Heart left ventricle (tissue), 16 donors: ENCODE results near the gene RBMS2. TPM values are rescaled to one million over a fixed set of nuclear protein-coding genes. Genes with fewer than 3 reads are reported as not detected.
A peak's percentile ranks its signal among the peaks of the same experiment; 100 is the strongest.

Experiments used
- ATAC-seq, 4 donors: fragments of 200-7000 bp; cut with Tn5 transposase; one replicate each; pipeline ENCODE4 v1.9.1; 2020 to 2022; ENCODE audit warnings: moderate library complexity in 4 of 4, mild to moderate bottlenecking in 3 of 4, moderate number of reproducible peaks in 1 of 4
- DNase-seq, 5 donors: peaks; one replicate each; pipeline ENCODE4 v3.0.0-alpha.2; 2020
- H3K27ac ChIP-seq, 12 donors: fragments of 200-600 bp; sonication (generic) in 4 of 12; one replicate each; pipeline versions ENCODE4 v1.5.0 to v1.8.0; 2016 to 2022; ENCODE audit warnings: mild to moderate bottlenecking in 2 of 12
- H3K27me3 ChIP-seq, 9 donors: fragments of 200-600 bp; sonication (generic) in 2 of 9; one replicate each; pipeline versions ENCODE4 v1.5.1 to v1.8.0; 2016 to 2022; ENCODE audit warnings: mild to moderate bottlenecking in 3 of 9
- H3K36me3 ChIP-seq, 9 donors: fragments of 200-600 bp; sonication (generic) in 2 of 9; one replicate each; pipeline versions ENCODE4 v1.5.0 to v1.8.0; 2018 to 2022; ENCODE audit warnings: mild to moderate bottlenecking in 2 of 9
- H3K4me1 ChIP-seq, 12 donors: fragments of 200-600 bp; sonication (generic) in 4 of 12; one replicate each; pipeline versions ENCODE4 v1.5.0 to v1.8.0; 2016 to 2022; ENCODE audit warnings: mild to moderate bottlenecking in 3 of 12
- H3K4me3 ChIP-seq, 12 donors: fragments of 200-600 bp; sonication (generic) in 4 of 12; one replicate each; pipeline versions ENCODE4 v1.5.0 to v1.8.0; 2017 to 2022; ENCODE audit warnings: mild to moderate bottlenecking in 9 of 12, moderate library complexity in 4 of 12
- H3K9me3 ChIP-seq, 12 donors: fragments of 200-600 bp; sonication (generic) in 4 of 12; one replicate each; pipeline versions ENCODE4 v1.5.0 to v1.8.0; 2016 to 2022; ENCODE audit warnings: mild to moderate bottlenecking in 1 of 12
- POLR2A ChIP-seq, 2 donors: fragments of 450-650 bp; IDR thresholded peaks; one replicate each; pipeline ENCODE4 v1.6.1; 2017; ENCODE audit warnings: antibody characterized with exemption in 2 of 2, mild to moderate bottlenecking in 2 of 2, moderate library complexity in 2 of 2
- WGBS, 4 donors: extraction: QIAGEN DNeasy Blood & Tissue Kit in 2 of 4; methylation state at CpG; one replicate each; pipeline versions ENCODE4 v1.1.5 to v1.1.7; 2013 to 2018; 5-methylcytosine and 5-hydroxymethylcytosine counted together
- intact Hi-C, 10 donors: fragments of 100-400 bp; cut with DNase I; formaldehyde crosslinking; loops; one replicate each; pipeline versions ENCODE4 v1.11.1 to v1.14.2; 2022
- polyA plus RNA-seq, 2 donors: library from polyadenylated mRNA; stranded (reverse); fragments of 200-250 nt; gene quantifications; one replicate each; pipeline ENCODE4 v1.2.3, GENCODE V29; 2013
- total RNA-seq, 9 donors: library from RNA; depleted of rRNA in 2 of 9; stranded (reverse); fragments of >200 nt in 2 of 9; fragmentation: NEBNext Ultra II Directional in 3 of 9; extraction: Animal tissue kit (Norgen Biotek cat#: 25700) in 3 of 9; gene quantifications; one replicate each; pipeline versions ENCODE4 v1.1.0 to v1.2.4, GENCODE V29; 2016 to 2023
- TF ChIP-seq, protein P1 (sequence below), 12 donors: fragments of 200-600 bp; sonication (generic) in 4 of 12; IDR thresholded peaks; one replicate each; pipeline versions ENCODE4 v1.5.0 to v1.8.0; 2018 to 2022; ENCODE audit warnings: antibody characterized with exemption in 12 of 12, mild to moderate bottlenecking in 5 of 12
- donor health status: ischemic (EF 13 %, LVEDD 7.1; RV severe dilation, severe dysfunction).
- donor health status: healthy with polysubstance abuse.
- donor health status: DM: no; HTN: yes; CAD: no.
- donor health status: DM: no; HTN: no; CAD: no.
- donor health status: ischemic (EF 25% LVEDD 6.9; RV normal size, moderate dysfunction).
- donor health status: ischemic (EF 25% LVEDD 5.7; RV mildly dilated, moderate dysfunction).
- donor health status: healthy.
- donor health status: DM: yes; HTN: yes; CAD: no.
- donor health status: ischemic (EF 35%, LVEDD 5.7; RV mildly dilated, moderate dysfunction).
- donor health status: nonischemic (EF 11% LVEDD 7.7; RV severe dilation, severe dysfunction).
- donor health status: DM: yes; HTN: yes; CAD: no.
- donor health status: PGD.
- donor health status: ischemic (EF 29% LVEDD 5.4; RV normal size, mild dysfunction).
- donor health status: nonischemic (EF 23%, LVEDD 6.1; RV moderate dilation, normal function).

Gene RBMS2
- total and polyA plus RNA-seq, 11 donors: 8.8 to 37.3 (median 29.1) TPM

DNA sequence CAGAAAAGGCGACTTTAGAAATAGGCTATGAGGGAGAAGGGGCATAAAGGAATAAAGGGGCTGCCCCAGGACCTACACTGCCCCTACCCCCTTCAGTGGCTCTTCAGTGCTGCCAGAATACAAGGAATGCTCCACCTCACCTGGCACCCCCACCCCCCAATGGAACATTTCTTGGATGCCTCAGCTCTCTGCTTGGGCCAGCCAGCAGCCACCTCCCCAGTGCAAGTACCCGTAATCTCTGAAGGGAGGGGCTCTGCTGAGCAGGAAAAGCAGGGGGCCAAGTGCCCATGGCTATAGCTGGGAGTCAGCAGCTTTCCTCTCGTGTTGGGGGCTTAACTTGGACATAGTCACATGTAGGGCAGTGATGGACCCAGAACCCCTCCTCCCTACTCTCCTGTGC is 75.2 kb downstream of the RBMS2 start:
- no peaks in the 10 kb centered on the region for H3K9me3 ChIP-seq
- peaks cover 0 to 30% (median 14%) of the 10 kb centered on the region in 12 donors for H3K4me1 ChIP-seq
- DNase-seq (no peak), ATAC-seq (no peak)
- TF ChIP-seq, protein P1, sequence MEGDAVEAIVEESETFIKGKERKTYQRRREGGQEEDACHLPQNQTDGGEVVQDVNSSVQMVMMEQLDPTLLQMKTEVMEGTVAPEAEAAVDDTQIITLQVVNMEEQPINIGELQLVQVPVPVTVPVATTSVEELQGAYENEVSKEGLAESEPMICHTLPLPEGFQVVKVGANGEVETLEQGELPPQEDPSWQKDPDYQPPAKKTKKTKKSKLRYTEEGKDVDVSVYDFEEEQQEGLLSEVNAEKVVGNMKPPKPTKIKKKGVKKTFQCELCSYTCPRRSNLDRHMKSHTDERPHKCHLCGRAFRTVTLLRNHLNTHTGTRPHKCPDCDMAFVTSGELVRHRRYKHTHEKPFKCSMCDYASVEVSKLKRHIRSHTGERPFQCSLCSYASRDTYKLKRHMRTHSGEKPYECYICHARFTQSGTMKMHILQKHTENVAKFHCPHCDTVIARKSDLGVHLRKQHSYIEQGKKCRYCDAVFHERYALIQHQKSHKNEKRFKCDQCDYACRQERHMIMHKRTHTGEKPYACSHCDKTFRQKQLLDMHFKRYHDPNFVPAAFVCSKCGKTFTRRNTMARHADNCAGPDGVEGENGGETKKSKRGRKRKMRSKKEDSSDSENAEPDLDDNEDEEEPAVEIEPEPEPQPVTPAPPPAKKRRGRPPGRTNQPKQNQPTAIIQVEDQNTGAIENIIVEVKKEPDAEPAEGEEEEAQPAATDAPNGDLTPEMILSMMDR (IDR thresholded peaks at IDR 0.05): no peak
- no peak for TF ChIP-seq POLR2A (IDR thresholded peaks at IDR 0.05)
- H3K4me3 ChIP-seq: no peak overlapping the region
- no peaks in the 10 kb centered on the region for H3K27me3 ChIP-seq
- 36 to 58% (median 49%) methylated on average over 3 of the region's 3 CpGs for WGBS, 4 donors
- intact Hi-C loops: loop anchor here in 1 of 10 donors (5.0 kb wide), 1 partner anchor 35 kb away; the partner anchor contains the start of gene BAZ2A
- H3K36me3 ChIP-seq: peaks cover 11 to 87% (median 63%) of the 10 kb centered on the region in 9 donors
- peak overlapping the region in 1 of 12 donors; percentile 34 for H3K27ac ChIP-seq

DNA sequence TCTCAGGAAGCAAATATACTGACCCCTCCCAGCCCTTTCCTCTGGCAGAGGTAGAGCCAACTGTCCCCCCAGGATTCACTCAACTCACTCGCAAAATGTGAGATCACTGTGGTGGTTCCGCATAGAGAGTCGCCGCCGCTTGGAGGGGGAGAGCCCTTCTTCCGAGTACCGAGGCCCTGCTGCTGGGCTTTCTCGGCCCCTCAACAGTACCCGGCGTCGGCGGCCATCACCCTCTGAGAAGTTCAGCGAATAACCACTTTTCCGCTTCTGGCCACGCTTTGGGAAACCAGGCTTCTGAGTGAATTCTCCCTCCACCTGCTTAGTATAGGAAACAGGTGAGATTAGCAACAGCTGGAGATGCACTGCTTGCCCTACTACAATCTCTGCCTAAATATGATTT is 77.4 kb downstream of the RBMS2 start:
- no peak overlapping the region for H3K4me3 ChIP-seq
- DNase-seq (no peak), ATAC-seq (no peak)
- TF ChIP-seq, protein P1 (IDR thresholded peaks at IDR 0.05): no peak
- no peak for TF ChIP-seq POLR2A (IDR thresholded peaks at IDR 0.05)
- no peaks in the 10 kb centered on the region for H3K9me3 ChIP-seq
- H3K4me1 ChIP-seq: peaks cover 0 to 25% (median 13%) of the 10 kb centered on the region in 12 donors
- no peaks in the 10 kb centered on the region for H3K27me3 ChIP-seq
- WGBS, 4 donors: 91 to 94% (median 92%) methylated on average over 15 of the region's 15 CpGs
- intact Hi-C loops: loop anchor here in 1 of 10 donors (5.0 kb wide), 1 partner anchor 33 kb away; the partner anchor contains the start of gene BAZ2A
- no peak overlapping the region for H3K27ac ChIP-seq
- peaks cover 11 to 95% (median 86%) of the 10 kb centered on the region in 9 donors for H3K36me3 ChIP-seq

DNA sequence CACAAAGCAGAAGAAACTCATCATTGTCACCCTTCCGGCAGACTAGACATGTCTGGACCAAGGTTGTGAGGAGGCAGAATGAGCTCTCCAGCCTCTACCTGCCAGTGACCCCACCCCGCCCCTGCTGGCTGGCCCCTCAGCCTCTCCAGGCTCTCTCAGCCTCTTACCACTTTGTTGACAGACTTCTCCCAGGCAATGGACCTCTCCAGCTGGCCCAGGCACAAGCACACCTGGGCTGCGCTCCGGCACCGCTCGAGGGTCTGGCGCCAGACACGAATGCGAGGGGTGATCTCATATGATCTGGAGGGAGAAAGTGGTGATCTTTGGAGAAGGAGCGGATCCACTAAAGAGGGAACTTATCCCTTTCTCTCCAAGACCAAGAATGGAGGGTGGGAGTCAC is 78.2 kb downstream of the RBMS2 start:
- Histone ChIP-seq H3K36me3 (peaks cover 14 to 99% (median 92%) of the 10 kb centered on the region in 9 donors), H3K27ac (no peak overlapping the region), H3K4me3 (no peak overlapping the region), H3K4me1 (peaks cover 0 to 18% (median 10%) of the 10 kb centered on the region in 12 donors), H3K27me3 (no peaks in the 10 kb centered on the region), H3K9me3 (no peaks in the 10 kb centered on the region)
- 88 to 96% (median 94%) methylated on average over 10 of the region's 10 CpGs for WGBS, 4 donors
- DNase-seq: no peak
- ATAC-seq: no peak
- intact Hi-C loops: loop anchor here in 2 of 10 donors (5.0 kb wide), 2 partner anchors 33 to 38 kb away; partner anchors contain the start of gene BAZ2A (in 1 of the 2)
- TF ChIP-seq POLR2A (IDR thresholded peaks at IDR 0.05): no peak
- TF ChIP-seq, protein P1 (IDR thresholded peaks at IDR 0.05): no peak

DNA sequence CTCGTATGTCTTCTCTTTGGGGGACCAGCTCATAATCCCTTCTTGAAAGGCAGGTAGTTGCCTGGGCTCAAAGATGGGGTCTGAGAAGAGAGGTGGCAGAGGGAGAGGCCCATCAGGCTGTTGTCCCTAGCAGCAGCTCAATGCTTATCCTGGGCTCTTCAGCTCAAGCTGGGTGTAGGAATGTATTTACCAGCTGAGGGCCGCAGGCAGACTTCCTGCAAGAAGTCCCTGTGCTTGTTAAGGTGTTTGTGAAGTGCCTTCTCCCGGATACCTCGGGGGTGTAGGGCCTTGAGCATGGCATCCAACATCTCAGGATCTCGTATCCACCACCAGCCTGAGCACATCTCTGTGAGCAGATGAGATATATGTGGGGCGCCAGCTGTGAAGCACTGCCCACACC is 79.1 kb downstream of the RBMS2 start:
- WGBS, 4 donors: 79 to 86% (median 83%) methylated on average over 5 to 6 of the region's 6 CpGs
- intact Hi-C loops: loop anchor here in 1 of 10 donors (5.0 kb wide), 1 partner anchor 37 kb away; no protein-coding TSS in a partner anchor
- no peaks in the 10 kb centered on the region for H3K27me3 ChIP-seq
- H3K9me3 ChIP-seq: no peaks in the 10 kb centered on the region
- no peak for DNase-seq
- H3K4me1 ChIP-seq: peaks cover 0 to 18% (median 10%) of the 10 kb centered on the region in 12 donors
- TF ChIP-seq, protein P1 (IDR thresholded peaks at IDR 0.05): no peak
- peaks cover 19 to 99% (median 94%) of the 10 kb centered on the region in 9 donors for H3K36me3 ChIP-seq
- no peak for ATAC-seq
- no peak overlapping the region for H3K4me3 ChIP-seq
- peak overlapping the region in 6 of 12 donors; percentile 1 to 56 (median 25) for H3K27ac ChIP-seq
